ENCODE results near the gene DGKG. TPM values are rescaled to one million over a fixed set of nuclear protein-coding genes. Genes with fewer than 3 reads are reported as not detected.

The DGKG gene
- polyA plus RNA-seq, 2 of the 4 experiments (the other 2 are of a cell fraction): 11.5 to 13.3 TPM

DNA sequence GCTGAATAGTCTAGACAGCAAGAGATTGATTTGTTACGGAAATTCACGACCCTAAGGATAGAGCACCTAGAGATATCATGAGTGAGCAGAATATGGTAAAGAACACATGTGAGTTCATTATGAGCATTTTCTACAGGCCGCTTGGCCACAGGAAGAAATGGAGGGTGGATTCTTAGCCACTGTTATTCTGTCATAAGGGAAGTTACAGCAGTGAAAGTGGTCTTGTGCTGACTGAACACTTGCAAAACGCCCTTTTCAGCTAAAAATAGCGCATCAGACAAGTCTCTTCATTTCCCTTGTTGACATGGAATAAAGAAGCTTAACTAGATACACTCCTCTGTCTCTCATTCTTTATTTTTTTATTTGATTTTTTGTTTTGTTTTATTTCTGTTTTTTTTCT is 19.8 kb downstream of the DGKG start:
- CTCF ChIA-PET: interaction anchor here (0.9 kb wide), 1 partner anchor 359 kb away, joined by 3 read pairs; no protein-coding TSS in a partner anchor
- Histone ChIP-seq H3K4me1 (no peaks in the 10 kb centered on the region), H3K9me3 (no peaks in the 10 kb centered on the region), H3K27ac (no peak overlapping the region), H3K4me3 (no peak overlapping the region), H3K4me2 (no peak overlapping the region)
- ATAC-seq: no peak
- no peak for TF ChIP-seq ZC3H11A (IDR thresholded peaks at IDR 0.05)
- no peak for TF ChIP-seq CBX8 (IDR thresholded peaks at IDR 0.05)
- POLR2A ChIA-PET: no interaction called here
- DNase-seq (ENCODE audit: low read depth in 1 of 2, low spot score in 1 of 2): no peak
- FAIRE-seq: no peak
- WGBS (ENCODE audit: missing lambda C conversion rate): 60% methylated on average over 5 of the region's 5 CpGs

GRCh38 chr3:186340204-186340603 is 21.8 kb downstream of the DGKG start:
- DNase-seq (ENCODE audit: low read depth in 1 of 2, low spot score in 1 of 2) (no peak), ATAC-seq (no peak), FAIRE-seq (no peak)
- no peak overlapping the region for H3K27ac ChIP-seq
- POLR2A ChIA-PET: no interaction called here
- TF ChIP-seq GATA3 (IDR thresholded peaks at IDR 0.05; ENCODE audit: borderline replicate concordance) (no peak), ZC3H11A (IDR thresholded peaks at IDR 0.05) (no peak), CHD2 (IDR thresholded peaks at IDR 0.05; ENCODE audit: low read length, partially characterized antibody) (no peak), FOSB (CRISPR knock-in tag; IDR thresholded peaks at IDR 0.05) (no peak), FOSL2 (IDR thresholded peaks at IDR 0.05) (no peak), FOSL2 (CRISPR knock-in tag; IDR thresholded peaks at IDR 0.05) (no peak), SREBF2 (IDR thresholded peaks at IDR 0.05) (no peak), HOXA7 (CRISPR knock-in tag; IDR thresholded peaks at IDR 0.05) (no peak), NPAS2 (CRISPR knock-in tag; IDR thresholded peaks at IDR 0.05; ENCODE audit: borderline replicate concordance) (no peak), ZSCAN20 (CRISPR knock-in tag; IDR thresholded peaks at IDR 0.05) (no peak), POLR2A (IDR thresholded peaks at IDR 0.05; ENCODE audit: low read length) (no peak), MAFK (IDR thresholded peaks at IDR 0.05; ENCODE audit: partially characterized antibody) (no peak), EP300 (IDR thresholded peaks at IDR 0.05) (no peak)
- TF ChIP-seq, protein P1, sequence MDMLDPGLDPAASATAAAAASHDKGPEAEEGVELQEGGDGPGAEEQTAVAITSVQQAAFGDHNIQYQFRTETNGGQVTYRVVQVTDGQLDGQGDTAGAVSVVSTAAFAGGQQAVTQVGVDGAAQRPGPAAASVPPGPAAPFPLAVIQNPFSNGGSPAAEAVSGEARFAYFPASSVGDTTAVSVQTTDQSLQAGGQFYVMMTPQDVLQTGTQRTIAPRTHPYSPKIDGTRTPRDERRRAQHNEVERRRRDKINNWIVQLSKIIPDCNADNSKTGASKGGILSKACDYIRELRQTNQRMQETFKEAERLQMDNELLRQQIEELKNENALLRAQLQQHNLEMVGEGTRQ (IDR thresholded peaks at IDR 0.05): no peak
- TF ChIP-seq, protein P2, sequence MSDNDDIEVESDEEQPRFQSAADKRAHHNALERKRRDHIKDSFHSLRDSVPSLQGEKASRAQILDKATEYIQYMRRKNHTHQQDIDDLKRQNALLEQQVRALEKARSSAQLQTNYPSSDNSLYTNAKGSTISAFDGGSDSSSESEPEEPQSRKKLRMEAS (IDR thresholded peaks at IDR 0.05): no peak
- H3K4me1 ChIP-seq: no peaks in the 10 kb centered on the region
- no peak overlapping the region for H3K4me3 ChIP-seq
- no peak overlapping the region for H3K4me2 ChIP-seq
- CTCF ChIA-PET: interaction anchor here (1.0 kb wide), 1 partner anchor 81 kb away, joined by 3 read pairs; no protein-coding TSS in a partner anchor
- H3K9me3 ChIP-seq: no peaks in the 10 kb centered on the region

GRCh38 chr3:186339180-186339918 is 22.7 kb downstream of the DGKG start:
- TF ChIP-seq HOXA7 (CRISPR knock-in tag; IDR thresholded peaks at IDR 0.05) (no peak), TP53 (CRISPR knock-in tag; IDR thresholded peaks at IDR 0.05) (no peak), MAZ (IDR thresholded peaks at IDR 0.05; ENCODE audit: borderline replicate concordance, low read depth, low read length) (no peak), PHF8 (IDR thresholded peaks at IDR 0.05; ENCODE audit: borderline replicate concordance, low read depth) (no peak), MYC (IDR thresholded peaks at IDR 0.05; ENCODE audit: borderline replicate concordance, low read length) (no peak), RFX5 (IDR thresholded peaks at IDR 0.05) (no peak), HOXB5 (CRISPR knock-in tag; IDR thresholded peaks at IDR 0.05) (no peak), ZNF302 (CRISPR knock-in tag; IDR thresholded peaks at IDR 0.05) (no peak), KDM1A (IDR thresholded peaks at IDR 0.05; ENCODE audit: low read depth) (no peak), HEYL (CRISPR knock-in tag; IDR thresholded peaks at IDR 0.05) (no peak), EHMT2 (IDR thresholded peaks at IDR 0.05; ENCODE audit: low read depth) (no peak), HDAC2 (IDR thresholded peaks at IDR 0.05) (no peak), CTCF (IDR thresholded peaks at IDR 0.05) (no peak)
- CTCF ChIA-PET: interaction anchor here (0.9 to 1.0 kb wide), 2 partner anchors 44 to 80 kb away, joined by 3 read pairs; no protein-coding TSS in a partner anchor
- POLR2A ChIA-PET: no interaction called here
- Histone ChIP-seq H3K4me1 (no peaks in the 10 kb centered on the region), H3K9me3 (no peaks in the 10 kb centered on the region), H3K4me3 (no peak overlapping the region), H3K4me2 (no peak overlapping the region), H3K27ac (no peak overlapping the region)
- DNase-seq (ENCODE audit: low read depth in 1 of 2, low spot score in 1 of 2): no peak
- ATAC-seq: no peak
- 44% methylated on average over 4 of the region's 4 CpGs for WGBS (ENCODE audit: missing lambda C conversion rate)
- FAIRE-seq: no peak

All from A549 (cell line).